Measurements from ENCODE around the gene PDE8B.
"Not testable (repeated sequence)": the region's sequence is repeated elsewhere in the genome, so short reads cannot be mapped to it uniquely, and the experiment has no call there.

The PDE8B gene

DNA sequence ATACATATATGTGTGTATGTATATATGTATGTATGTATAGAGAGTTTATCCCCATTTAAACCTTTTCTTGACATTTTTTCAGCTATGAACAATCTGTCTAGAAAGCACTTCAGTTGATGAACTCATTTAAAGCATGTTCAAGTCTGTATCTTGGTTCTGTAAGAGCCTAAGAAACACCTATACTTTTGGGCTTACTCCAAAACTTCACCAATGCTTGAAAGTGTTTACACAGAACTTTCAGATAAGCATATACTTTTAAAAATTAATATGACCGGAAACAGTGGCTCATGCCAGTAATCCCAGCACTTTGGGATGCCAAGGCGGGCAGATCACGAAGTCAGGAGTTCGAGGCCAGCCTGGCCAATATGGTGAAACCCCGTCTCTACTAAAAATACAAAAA is 250.8 kb downstream of the PDE8B start (continued):
- TF ChIP-seq, protein P1, sequence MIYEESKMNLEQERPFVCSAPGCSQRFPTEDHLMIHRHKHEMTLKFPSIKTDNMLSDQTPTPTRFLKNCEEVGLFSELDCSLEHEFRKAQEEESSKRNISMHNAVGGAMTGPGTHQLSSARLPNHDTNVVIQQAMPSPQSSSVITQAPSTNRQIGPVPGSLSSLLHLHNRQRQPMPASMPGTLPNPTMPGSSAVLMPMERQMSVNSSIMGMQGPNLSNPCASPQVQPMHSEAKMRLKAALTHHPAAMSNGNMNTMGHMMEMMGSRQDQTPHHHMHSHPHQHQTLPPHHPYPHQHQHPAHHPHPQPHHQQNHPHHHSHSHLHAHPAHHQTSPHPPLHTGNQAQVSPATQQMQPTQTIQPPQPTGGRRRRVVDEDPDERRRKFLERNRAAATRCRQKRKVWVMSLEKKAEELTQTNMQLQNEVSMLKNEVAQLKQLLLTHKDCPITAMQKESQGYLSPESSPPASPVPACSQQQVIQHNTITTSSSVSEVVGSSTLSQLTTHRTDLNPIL (CRISPR knock-in tag; IDR thresholded peaks at IDR 0.05; ENCODE audit: low read depth): no peak
- TF ChIP-seq, protein P2, sequence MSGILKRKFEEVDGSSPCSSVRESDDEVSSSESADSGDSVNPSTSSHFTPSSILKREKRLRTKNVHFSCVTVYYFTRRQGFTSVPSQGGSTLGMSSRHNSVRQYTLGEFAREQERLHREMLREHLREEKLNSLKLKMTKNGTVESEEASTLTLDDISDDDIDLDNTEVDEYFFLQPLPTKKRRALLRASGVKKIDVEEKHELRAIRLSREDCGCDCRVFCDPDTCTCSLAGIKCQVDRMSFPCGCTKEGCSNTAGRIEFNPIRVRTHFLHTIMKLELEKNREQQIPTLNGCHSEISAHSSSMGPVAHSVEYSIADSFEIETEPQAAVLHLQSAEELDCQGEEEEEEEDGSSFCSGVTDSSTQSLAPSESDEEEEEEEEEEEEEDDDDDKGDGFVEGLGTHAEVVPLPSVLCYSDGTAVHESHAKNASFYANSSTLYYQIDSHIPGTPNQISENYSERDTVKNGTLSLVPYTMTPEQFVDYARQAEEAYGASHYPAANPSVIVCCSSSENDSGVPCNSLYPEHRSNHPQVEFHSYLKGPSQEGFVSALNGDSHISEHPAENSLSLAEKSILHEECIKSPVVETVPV (CRISPR knock-in tag; IDR thresholded peaks at IDR 0.05): no peak
- TF ChIP-seq ZFP3 (CRISPR knock-in tag; IDR thresholded peaks at IDR 0.05): no peak

DNA sequence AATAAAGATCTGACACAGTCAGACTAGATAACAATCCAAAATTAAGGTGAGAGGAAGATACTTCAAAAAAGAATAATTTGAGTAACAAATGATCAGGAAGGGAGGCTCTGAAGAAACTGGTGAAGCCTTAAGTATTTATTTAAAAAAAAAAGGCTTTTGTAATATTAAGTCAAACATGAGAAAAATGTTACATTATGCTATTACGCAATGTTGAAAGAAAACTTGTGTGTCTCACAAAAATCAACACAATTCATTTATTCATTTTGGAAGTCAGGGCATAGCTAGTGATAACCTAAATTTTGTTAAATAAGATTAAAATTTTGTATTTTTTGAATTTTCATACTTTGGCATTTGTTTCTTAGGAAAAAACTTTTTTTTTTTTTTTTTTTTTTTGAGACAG is 253.4 kb downstream of the PDE8B start:
- no peak for ATAC-seq
- TF ChIP-seq TCF4 (CRISPR knock-in tag; IDR thresholded peaks at IDR 0.05; ENCODE audit: borderline replicate concordance) (no peak), PATZ1 (CRISPR knock-in tag; IDR thresholded peaks at IDR 0.05; ENCODE audit: borderline replicate concordance) (no peak), RARB (CRISPR knock-in tag; IDR thresholded peaks at IDR 0.05) (no peak), BACH2 (CRISPR knock-in tag; IDR thresholded peaks at IDR 0.05; ENCODE audit: borderline replicate concordance) (no peak), ZNF70 (CRISPR knock-in tag; IDR thresholded peaks at IDR 0.05) (no peak), ZNF8 (CRISPR knock-in tag; IDR thresholded peaks at IDR 0.05) (no peak)
- TF ChIP-seq, protein P3, sequence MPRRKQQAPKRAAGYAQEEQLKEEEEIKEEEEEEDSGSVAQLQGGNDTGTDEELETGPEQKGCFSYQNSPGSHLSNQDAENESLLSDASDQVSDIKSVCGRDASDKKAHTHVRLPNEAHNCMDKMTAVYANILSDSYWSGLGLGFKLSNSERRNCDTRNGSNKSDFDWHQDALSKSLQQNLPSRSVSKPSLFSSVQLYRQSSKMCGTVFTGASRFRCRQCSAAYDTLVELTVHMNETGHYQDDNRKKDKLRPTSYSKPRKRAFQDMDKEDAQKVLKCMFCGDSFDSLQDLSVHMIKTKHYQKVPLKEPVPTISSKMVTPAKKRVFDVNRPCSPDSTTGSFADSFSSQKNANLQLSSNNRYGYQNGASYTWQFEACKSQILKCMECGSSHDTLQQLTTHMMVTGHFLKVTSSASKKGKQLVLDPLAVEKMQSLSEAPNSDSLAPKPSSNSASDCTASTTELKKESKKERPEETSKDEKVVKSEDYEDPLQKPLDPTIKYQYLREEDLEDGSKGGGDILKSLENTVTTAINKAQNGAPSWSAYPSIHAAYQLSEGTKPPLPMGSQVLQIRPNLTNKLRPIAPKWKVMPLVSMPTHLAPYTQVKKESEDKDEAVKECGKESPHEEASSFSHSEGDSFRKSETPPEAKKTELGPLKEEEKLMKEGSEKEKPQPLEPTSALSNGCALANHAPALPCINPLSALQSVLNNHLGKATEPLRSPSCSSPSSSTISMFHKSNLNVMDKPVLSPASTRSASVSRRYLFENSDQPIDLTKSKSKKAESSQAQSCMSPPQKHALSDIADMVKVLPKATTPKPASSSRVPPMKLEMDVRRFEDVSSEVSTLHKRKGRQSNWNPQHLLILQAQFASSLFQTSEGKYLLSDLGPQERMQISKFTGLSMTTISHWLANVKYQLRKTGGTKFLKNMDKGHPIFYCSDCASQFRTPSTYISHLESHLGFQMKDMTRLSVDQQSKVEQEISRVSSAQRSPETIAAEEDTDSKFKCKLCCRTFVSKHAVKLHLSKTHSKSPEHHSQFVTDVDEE (CRISPR knock-in tag; IDR thresholded peaks at IDR 0.05): no peak

GRCh38 chr5:77468875-77469274 is 258.4 kb downstream of the PDE8B start:
- ATAC-seq: not testable (repeated sequence)

- not testable (repeated sequence) for ATAC-seq
Observed at GRCh38 chr5:77475041-77475440, 264.6 kb downstream of the PDE8B start.
